ENCODE data around the gene HCFC1.

DNA sequence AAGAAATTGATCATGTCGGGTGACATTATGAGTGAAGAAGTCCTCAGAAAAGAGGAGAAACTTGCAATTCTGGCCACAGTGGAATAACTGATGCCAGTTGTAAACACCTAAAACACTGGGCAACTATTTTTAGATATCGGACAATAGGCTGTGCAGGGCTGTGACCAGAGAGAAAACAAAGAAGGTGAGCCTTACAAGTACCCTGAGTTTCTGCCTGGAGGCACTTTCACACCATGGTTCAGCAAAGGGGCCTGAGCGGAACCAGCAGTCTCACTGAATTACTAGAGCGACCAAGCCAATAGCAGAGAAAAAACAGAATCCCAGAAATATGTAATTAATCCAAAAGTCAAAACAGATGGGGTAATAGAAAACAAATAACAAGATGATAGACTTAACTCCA is 36.9 kb upstream of the HCFC1 start:
- TF ChIP-seq, protein P1, sequence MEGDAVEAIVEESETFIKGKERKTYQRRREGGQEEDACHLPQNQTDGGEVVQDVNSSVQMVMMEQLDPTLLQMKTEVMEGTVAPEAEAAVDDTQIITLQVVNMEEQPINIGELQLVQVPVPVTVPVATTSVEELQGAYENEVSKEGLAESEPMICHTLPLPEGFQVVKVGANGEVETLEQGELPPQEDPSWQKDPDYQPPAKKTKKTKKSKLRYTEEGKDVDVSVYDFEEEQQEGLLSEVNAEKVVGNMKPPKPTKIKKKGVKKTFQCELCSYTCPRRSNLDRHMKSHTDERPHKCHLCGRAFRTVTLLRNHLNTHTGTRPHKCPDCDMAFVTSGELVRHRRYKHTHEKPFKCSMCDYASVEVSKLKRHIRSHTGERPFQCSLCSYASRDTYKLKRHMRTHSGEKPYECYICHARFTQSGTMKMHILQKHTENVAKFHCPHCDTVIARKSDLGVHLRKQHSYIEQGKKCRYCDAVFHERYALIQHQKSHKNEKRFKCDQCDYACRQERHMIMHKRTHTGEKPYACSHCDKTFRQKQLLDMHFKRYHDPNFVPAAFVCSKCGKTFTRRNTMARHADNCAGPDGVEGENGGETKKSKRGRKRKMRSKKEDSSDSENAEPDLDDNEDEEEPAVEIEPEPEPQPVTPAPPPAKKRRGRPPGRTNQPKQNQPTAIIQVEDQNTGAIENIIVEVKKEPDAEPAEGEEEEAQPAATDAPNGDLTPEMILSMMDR (IDR thresholded peaks at IDR 0.05; ENCODE audit: insufficient read depth, low read depth, low read length), result no peak
- TF ChIP-seq EZH2 (IDR thresholded peaks at IDR 0.05; ENCODE audit: insufficient read depth, low read length), result no peak
